ENCODE data around the gene PNMA8B. TPM values are rescaled to one million over a fixed set of nuclear protein-coding genes. Genes with fewer than 3 reads are reported as not detected.

PNMA8B gene
- total RNA-seq, 2 experiments from 2014 or later: 0.14 to 0.19 TPM

GRCh38 chr19:46474211-46474610, 21.5 kb downstream of the PNMA8B start:
- H3K36me3 ChIP-seq (ENCODE audit: insufficient read depth, low read length): no peaks in the 10 kb centered on the region
- Mint-ChIP-seq H3K4me3 (no peak overlapping the region), H3K36me3 (ENCODE audit: low read depth) (no peaks in the 10 kb centered on the region), H3K27me3 (peaks cover 55% of the 10 kb centered on the region), H3K4me1 (ENCODE audit: low read depth) (no peaks in the 10 kb centered on the region), H3K9me3 (no peaks in the 10 kb centered on the region), H3K27ac (no peak overlapping the region)
- POLR2A ChIA-PET: no interaction called here
- CTCF ChIA-PET: no interaction called here
- H3K27me3 ChIP-seq (ENCODE audit: control insufficient read depth in 1 of 2, insufficient read depth in 2 of 2, low read length in 2 of 2): peaks cover 50 to 55% of the 10 kb centered on the region in 2 experiments
- no peak for DNase-seq
- intact Hi-C loops (cut with DNase I, micrococcal nuclease): no loop called here
- no peak for TF ChIP-seq CTCF (IDR thresholded peaks at IDR 0.05)
- H3K4me1 ChIP-seq (ENCODE audit: insufficient read depth, low read length): peaks cover 7% of the 10 kb centered on the region
- H3K27ac ChIP-seq (ENCODE audit: low read depth in 1 of 2, low read length in 2 of 2): no peak overlapping the region
- H3K4me3 ChIP-seq (ENCODE audit: low read length): no peak overlapping the region
- H3K9me3 ChIP-seq (ENCODE audit: control insufficient read depth in 1 of 2, insufficient read depth in 1 of 2, low read length in 2 of 2): peaks cover 0 to 7% of the 10 kb centered on the region in 2 experiments
- ATAC-seq (ENCODE audit: poor library complexity): no peak

DNA sequence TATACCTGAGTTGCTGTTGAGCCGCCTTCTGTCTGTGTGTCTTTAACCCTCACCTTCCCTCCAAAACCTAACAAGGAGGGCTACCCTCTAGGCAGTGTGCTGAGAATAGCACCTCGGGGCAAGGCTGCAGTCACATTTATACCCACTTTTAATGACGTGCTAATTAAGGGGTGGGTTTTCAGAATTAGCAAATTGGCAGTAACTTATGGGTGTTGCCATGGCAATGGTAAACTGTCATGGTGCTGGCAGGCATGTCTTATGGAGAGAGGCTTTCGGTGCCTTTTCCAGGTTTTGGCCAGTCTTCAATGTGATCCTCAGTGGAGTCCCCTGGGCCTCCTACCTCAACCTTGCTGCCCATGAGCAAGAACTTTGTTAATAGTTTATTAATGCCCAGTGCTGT, 23.1 kb downstream of the PNMA8B start:
- no peaks in the 10 kb centered on the region for H3K4me1 Mint-ChIP-seq (ENCODE audit: low read depth)
- CTCF ChIA-PET: no interaction called here
- ATAC-seq (ENCODE audit: poor library complexity) (no peak), DNase-seq (no peak)
- Histone ChIP-seq H3K9me3 (ENCODE audit: control insufficient read depth in 1 of 2, insufficient read depth in 1 of 2, low read length in 2 of 2) (peaks cover 0 to 7% of the 10 kb centered on the region in 2 experiments), H3K36me3 (ENCODE audit: insufficient read depth, low read length) (no peaks in the 10 kb centered on the region), H3K27ac (ENCODE audit: low read depth in 1 of 2, low read length in 2 of 2) (no peak overlapping the region), H3K4me3 (ENCODE audit: low read length) (no peak overlapping the region), H3K4me1 (ENCODE audit: insufficient read depth, low read length) (peaks cover 7% of the 10 kb centered on the region), H3K27me3 (ENCODE audit: control insufficient read depth in 1 of 2, insufficient read depth in 2 of 2, low read length in 2 of 2) (peaks cover 48 to 55% of the 10 kb centered on the region in 2 experiments)
- intact Hi-C loops (cut with DNase I, micrococcal nuclease): no loop called here
- POLR2A ChIA-PET: no interaction called here
- no peaks in the 10 kb centered on the region for H3K9me3 Mint-ChIP-seq
- no peak for TF ChIP-seq CTCF (IDR thresholded peaks at IDR 0.05)
- no peak overlapping the region for H3K4me3 Mint-ChIP-seq
- H3K27ac Mint-ChIP-seq: no peak overlapping the region
- no peaks in the 10 kb centered on the region for H3K36me3 Mint-ChIP-seq (ENCODE audit: low read depth)
- H3K27me3 Mint-ChIP-seq: peaks cover 49% of the 10 kb centered on the region

DNA sequence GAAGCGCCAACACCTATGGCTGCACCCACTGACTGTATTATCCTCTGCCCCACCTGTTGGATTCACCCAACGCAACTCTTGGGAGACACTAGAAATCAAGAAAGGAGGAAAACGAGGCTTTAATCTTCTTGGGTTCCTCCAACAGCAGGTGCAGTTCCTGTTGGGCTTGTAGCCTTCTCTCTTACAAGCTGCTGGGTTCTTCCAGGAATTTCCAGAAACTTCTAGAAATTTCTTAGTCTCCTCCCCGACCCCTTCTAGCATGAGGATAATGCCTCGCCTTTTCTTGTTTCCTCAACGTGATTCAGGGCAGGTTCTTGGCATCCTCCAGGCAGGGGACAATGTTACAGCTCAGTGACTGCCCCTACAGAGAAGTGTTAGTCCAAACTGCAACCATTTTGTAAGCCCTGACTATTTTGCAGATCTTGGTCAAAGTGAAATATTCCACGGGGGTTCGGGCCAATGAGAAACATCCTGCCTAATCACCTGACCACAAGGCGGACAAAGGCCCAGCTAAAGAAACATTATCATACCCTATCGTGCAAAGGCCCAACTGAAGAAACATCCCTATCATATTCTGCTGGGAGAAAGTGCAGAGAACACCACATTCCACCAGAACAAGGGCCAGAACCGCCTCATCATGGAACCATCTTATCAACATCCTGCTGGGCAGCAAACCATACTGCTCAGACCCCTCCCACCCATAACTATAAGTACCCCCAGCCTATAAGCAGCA, 23.7 kb downstream of the PNMA8B start:
- Histone ChIP-seq H3K4me3 (ENCODE audit: low read length) (no peak overlapping the region), H3K9me3 (ENCODE audit: control insufficient read depth in 1 of 2, insufficient read depth in 1 of 2, low read length in 2 of 2) (peaks cover 0 to 7% of the 10 kb centered on the region in 2 experiments), H3K27ac (ENCODE audit: low read depth in 1 of 2, low read length in 2 of 2) (no peak overlapping the region), H3K36me3 (ENCODE audit: insufficient read depth, low read length) (no peaks in the 10 kb centered on the region), H3K27me3 (ENCODE audit: control insufficient read depth in 1 of 2, insufficient read depth in 2 of 2, low read length in 2 of 2) (peaks cover 48 to 55% of the 10 kb centered on the region in 2 experiments), H3K4me1 (ENCODE audit: insufficient read depth, low read length) (peaks cover 7% of the 10 kb centered on the region)
- DNase-seq (no peak), ATAC-seq (ENCODE audit: poor library complexity) (no peak)
- no peaks in the 10 kb centered on the region for H3K9me3 Mint-ChIP-seq
- H3K27ac Mint-ChIP-seq: no peak overlapping the region
- H3K36me3 Mint-ChIP-seq (ENCODE audit: low read depth): no peaks in the 10 kb centered on the region
- ChIA-PET POLR2A (no interaction called here), CTCF (no interaction called here)
- no peak for TF ChIP-seq CTCF (IDR thresholded peaks at IDR 0.05)
- H3K27me3 Mint-ChIP-seq: peaks cover 52% of the 10 kb centered on the region
- H3K4me1 Mint-ChIP-seq (ENCODE audit: low read depth): peaks cover under 1% of the 10 kb centered on the region
- no peak overlapping the region for H3K4me3 Mint-ChIP-seq
- intact Hi-C loops (cut with DNase I, micrococcal nuclease): no loop called here

All from CD4-positive, alpha-beta T cell (primary cell).